ENCODE data around the gene LHB.
"Not testable (repeated sequence)": the region's sequence is repeated elsewhere in the genome, so short reads cannot be mapped to it uniquely, and the experiment has no call there.

The LHB gene

DNA sequence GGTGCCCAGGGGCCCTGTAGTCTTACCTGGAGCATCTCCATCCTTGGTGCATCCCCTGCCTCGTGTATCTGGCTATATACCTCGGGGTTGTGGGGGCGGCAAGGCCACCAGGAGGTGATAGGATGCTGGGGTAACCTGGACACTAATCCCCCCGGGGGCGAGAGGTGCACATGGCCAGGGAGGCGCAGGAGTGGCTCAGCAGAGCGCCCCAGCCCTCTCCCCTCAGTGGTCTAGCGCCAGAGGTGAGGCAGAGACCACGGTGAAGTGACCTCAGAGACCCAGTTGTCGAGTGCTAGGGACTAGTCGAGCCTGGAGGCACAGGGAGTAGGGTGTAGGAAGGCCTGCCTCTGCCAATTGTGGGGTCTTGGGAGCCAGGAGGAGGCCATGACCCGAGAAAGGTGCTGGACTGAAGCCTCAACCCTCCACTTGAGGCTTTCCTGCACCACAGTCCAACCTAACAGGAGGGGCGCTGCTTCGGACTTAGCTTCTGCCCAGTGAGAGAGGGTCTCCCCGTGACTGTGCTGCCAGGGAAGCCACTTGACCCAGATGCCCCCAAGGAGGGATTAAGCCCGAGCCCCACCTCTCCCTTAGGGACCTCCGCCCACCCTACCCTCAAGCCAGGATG lies at the start of gene LHB:
Gene LHB, minus strand, starts transcription at position 51 of the 625 bp plus-strand sequence. Its CDS starts 10 bp downstream, at position 41.
- DNase-seq = no peak

DNA sequence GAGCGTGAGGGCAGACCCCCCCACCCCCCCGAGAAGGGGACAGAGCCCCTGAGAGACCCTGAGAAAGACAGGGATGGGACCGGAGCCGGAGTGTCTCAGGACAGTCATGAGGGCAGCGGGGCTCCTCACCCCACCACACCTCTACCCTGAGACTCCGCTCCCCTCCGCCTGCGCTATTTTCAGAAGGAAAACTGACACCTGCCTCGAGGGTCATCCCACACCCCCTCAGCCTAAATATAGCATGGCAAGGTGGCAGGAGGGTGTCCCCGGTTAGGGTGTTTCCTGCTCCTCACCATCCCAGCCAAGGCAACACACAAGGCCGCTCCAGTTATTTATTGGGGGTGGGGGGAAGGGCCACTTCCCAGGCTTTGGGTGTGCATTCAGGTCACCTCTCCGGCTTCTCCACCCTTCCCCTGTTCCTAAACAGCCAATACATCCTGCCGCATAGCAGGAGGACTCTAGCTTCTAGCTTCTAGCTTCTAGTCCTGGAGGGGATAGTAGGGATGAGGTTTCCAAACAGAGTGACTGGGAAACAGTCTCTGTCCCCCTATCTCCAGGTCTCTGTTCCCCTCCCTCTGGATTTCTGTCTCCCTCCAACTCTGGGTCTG lies 49.1 kb upstream of the LHB start:
- no peak for DNase-seq

GRCh38 chr19:49064768-49065611 lies 48.1 kb upstream of the LHB start, which contains the start of gene NTF4:
Gene NTF4 (minus strand): TSS chr19:49064818. CDS start chr19:49061997, 2,821 bp downstream.
- no peak for DNase-seq

- DNase-seq = no peak
Observed at GRCh38 chr19:49064029-49064629, 47.2 kb upstream of the LHB start.

DNA sequence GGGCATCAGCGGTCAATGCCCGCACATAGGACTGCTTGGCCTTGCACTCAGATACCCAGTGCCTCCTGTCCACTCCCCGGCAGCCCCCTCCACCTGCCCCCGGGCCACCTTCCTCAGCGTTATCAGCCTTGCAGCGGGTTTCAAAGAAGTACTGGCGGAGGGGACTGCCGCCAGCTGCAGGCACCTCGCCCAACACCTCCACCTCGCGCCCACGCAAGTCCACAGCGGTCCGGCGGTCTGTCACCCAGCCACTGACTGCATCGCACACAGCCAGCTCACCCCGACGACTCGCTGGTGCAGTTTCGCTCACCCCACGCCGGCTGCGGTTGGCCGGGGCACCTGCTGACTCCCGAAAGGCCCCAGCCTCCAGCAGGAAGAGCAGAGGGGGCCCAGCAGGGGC lies 44.6 kb upstream of the LHB start:
- no peak for DNase-seq

DNA sequence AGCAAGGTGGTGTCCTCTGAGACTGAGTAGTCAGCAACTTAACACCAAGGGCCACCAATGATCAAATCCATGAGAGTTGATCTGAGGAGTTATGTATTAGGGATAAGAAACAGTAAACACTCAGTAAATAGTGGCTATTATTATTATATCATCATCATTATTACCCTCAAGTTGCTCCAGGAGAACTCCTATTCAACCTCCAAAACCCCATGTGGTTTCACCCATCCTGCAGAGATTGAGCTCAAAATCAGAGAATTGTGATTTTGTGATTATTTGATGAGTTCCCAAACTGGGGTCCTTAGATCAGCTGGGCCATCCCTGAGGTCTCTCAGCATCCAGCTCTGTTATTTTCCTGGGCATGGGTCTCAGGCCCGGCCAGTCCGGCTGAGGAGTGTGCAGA lies 44.1 kb upstream of the LHB start:
- no peak for DNase-seq

DNA sequence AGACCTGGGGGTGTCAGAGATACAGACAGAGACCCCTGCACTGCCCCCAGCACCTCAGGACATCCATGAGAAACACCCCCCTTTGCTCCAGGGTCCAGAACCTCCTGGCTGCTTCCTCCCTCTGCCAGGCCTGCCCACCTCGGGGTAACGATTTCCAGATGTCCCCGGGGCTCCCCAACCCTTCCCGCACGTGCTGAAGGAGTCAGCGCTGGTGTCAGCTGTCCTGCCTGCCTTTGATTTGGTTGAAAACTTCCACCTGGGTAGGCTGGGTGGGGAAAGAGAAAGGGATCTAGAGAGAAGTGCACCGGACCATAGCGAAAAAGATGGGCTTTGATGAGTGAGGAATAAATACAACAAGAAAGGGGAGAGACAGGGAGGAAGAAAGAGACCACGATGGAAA lies 42.2 kb upstream of the LHB start:
- DNase-seq = no peak

GRCh38 chr19:49058562-49058961 lies 41.7 kb upstream of the LHB start:
- no peak for DNase-seq

- peak in 1 of 2 donors; percentile 25 for DNase-seq
Observed at GRCh38 chr19:49057636-49058234, 40.8 kb upstream of the LHB start, which contains the start of gene CGB7. Gene CGB7 (minus strand): TSS chr19:49057749. CDS start chr19:49055375, 2,374 bp downstream.

DNA sequence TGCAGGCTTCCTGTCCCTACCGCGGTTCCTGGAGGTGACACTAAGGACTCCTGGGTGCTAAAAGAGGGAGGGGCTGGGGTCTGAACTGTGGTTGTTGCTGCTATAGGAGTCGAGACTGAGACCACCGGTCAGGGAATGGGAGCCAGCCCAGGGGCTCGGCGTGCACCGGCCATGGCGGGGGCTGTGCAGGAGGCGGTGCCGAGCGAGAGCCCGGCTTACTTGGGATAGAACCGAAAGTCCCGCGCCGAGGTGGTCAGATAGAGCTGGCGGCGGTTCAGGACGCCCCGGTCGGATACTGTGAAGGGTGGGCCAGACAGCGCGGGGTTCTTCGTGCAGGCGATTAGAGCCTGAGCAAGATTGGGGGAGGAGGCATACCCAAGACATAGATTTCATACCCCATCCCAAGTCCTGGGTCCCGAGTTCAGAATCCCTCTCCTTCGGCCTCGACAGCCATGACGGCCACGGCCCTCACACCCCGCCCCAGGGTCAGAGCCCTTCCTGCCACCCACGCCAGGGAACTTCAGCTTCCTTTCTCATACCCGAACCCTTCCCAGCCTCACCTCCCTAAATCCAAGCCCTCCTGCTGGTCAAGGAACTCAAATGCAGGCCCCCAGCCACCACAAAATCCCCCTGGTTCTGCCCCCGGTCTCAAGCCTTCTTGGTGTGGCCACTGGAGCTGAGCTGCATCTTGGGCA lies 40.2 kb upstream of the LHB start:
- DNase-seq = not testable (repeated sequence)

DNA sequence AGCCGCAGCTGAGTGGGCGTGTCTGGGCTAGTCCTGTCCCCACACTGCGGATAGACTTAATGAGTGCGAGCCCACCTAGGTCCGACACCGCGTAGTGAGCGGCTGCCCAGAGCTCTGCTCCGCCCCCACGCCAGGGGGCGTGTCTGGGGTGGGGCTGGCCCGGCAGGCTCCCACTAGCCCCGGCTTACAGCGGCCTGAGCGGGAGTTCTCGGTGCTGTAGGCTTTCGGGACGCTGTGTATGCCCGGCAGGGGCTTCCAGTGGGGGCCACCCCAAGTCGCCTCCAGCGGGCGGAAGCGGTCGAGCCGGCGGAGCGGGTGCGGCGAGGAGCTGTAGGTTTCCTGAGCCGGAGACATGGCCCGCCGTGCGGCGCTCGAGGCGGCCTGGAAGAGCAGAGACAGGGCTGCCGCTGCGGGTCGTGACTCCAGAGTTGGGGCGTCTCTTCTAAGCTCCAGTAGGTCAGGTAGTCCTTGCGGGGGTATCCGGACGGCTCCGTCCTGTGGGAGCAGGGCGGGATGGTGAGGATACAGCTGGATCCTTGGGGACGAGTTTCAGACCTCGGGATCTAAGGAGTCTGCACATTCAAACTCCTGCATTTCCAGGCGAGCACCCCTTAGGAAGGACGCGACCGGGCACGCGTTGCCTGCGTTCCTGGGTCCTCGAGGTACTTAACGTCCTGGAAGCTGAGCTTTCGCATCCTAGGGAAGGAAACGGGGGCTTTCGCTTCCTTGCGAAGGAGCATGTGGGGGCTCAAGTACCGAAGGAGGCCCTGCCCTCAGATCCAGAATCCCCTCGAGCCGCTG lies 39.4 kb upstream of the LHB start:
- DNase-seq = peak in 1 of 2 donors; percentile 27

DNA sequence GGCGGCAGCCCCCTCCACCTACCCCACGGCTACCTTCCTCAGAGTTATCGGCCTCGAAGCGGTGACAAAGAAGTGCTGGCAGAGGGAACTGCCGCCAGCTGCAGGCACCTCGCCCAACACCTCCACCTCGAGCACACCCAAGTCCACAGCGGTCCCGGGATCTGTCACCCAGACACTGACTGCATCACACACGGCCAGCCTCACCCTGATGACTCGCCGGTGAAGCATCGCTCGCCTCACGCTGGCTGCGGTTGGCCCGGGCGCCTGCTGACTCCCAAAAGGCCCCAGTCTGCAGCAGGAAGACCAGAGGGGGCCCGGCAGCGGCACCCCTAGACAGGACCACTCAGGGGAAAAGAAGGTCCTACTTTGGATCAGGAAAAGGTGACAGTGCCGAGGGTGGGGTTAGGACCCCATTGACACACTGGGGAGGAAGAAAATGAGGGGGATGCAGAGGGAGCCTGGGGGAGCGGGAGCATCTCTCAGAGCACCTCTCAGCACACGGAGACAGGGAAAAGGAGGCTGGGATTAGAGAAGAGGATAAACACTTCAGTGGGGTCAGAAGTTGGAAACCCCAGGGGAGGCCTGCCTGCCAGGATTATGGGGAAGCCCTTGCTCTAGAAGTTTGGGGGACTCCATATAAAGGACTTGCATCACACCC lies 33.6 kb upstream of the LHB start:
- not testable (repeated sequence) for DNase-seq

DNA sequence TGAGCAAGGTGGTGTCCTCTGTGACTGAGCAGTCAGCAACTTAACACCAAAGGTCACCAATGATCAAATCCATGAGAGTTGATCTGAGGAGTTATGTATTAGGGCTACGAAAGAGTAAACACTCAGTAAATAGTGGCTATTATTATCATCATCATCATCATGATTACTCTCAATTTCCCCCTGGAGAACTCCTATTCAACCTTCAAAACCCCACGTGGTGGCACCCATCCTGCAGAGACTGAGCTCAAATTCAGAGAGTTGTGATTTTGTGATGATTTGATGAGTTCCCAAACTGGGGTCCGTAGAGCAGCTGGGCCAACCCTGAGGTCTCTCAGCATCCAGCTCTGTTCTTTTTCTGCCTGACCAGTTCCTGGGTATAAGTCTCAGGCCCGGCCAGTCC lies 32.9 kb upstream of the LHB start:
- DNase-seq = not testable (repeated sequence)

DNA sequence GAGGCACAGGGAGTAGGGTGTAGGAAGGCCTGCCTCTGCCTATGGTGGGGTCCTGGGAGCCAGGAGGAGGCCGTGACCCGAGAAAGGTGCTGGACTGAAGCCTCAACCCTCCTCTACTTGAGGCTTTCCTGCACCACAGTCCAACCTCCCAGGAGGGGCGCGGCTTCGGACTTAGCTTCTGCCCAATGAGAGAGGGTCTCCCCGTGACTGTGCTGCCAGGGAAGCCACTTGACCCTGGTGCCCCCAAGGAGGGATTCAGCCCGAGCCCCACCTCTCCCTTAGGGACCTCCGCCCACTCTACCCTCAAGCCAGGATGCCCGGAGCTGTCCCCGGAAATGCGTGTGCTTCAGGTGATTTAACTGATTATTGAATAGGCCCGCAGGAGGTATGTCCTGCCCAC lies 32.1 kb upstream of the LHB start, which contains the start of gene CGB8:
Gene CGB8, minus strand, starts transcription at position 101 of the 400 bp plus-strand sequence. CDS start 372 bp downstream, outside the sequence.
- not testable (repeated sequence) for DNase-seq

GRCh38 chr19:49043548-49043947 lies 26.7 kb upstream of the LHB start, which contains the start of gene CGB5:
Gene CGB5 (plus strand): TSS chr19:49043848. CDS start chr19:49044210, 362 bp downstream.
- not testable (repeated sequence) for DNase-seq

GRCh38 chr19:49042666-49043065 lies 25.8 kb upstream of the LHB start:
- DNase-seq = not testable (repeated sequence)

DNA sequence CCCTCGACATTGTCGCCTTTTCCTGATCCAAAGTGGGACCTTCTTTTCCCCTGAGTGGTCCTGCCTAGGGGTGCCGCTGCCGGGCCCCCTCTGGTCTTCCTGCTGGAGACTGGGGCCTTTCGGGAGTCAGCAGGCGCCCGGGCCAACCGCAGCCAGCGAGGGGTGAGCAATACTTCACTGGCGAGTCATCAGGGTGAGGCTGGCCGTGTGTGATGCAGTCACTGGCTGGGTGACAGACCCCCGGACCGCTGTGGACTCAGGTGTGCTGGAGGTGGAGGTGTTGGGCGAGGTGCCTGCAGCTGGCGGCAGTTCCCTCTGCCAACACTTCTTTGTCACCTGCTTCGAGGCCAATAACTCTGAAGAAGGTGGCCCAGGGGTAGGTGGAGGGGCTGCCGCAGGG lies 25.3 kb upstream of the LHB start:
- DNase-seq = no peak

GRCh38 chr19:49039736-49040135 lies 22.8 kb upstream of the LHB start:
- DNase-seq = not testable (repeated sequence)

- DNase-seq = not testable (repeated sequence)
Observed at GRCh38 chr19:49038557-49039276, 21.8 kb upstream of the LHB start.

- DNase-seq = not testable (repeated sequence)
Observed at GRCh38 chr19:49038111-49038510, 21.2 kb upstream of the LHB start.
